Fibroblast of mammary gland (primary cell): ENCODE measurements around the gene PRKCQ.

Experiments
- DNase-seq: peaks from one replicate; pipeline ENCODE4 v3.0.0-alpha.2; 2010; ENCODE audit warnings: low read depth
- H3K4me3 ChIP-seq: 2 replicates; pipeline ENCODE4 v1.5.1; 2011; ENCODE audit warnings: low read depth, mild to moderate bottlenecking, low read length, moderate library complexity; ENCODE audit not compliant: control insufficient read depth
- CTCF ChIP-seq: conservative IDR thresholded peaks from 2 replicates; pipeline ENCODE4 v1.5.1; 2011; ENCODE audit warnings: low read depth, low read length, inconsistent platforms; ENCODE audit not compliant: control insufficient read depth, insufficient read depth

The PRKCQ gene

GRCh38 chr10:6579904-6580278 lies at the start of gene PRKCQ:
Gene PRKCQ, minus strand, starts transcription at chr10:6580276. Its CDS starts 65,141 bp downstream, at chr10:6515135.
- no peak for TF ChIP-seq CTCF
- DNase-seq = no peak
- H3K4me3 ChIP-seq = peak within 1 kb of the TSS; percentile 39

DNA sequence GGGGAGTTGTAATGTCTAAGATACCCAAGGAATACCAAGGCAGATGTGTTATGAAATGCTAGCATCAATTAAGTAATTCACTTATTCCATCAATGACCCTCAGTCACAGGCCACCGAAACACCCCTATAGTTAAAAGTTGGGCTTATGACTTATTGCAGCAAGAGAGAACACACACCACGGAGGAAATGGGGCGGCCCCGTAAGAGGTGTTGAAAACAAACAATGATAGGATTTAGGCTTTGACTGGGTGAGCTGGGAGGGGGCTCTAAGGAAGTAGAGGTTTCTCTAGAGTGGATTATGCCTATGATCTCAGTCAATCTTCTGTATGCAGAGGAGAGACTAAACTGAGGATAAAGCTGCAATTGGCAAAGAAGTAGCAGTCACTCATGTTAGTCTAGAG lies 45.4 kb upstream of the PRKCQ start:
- H3K4me3 ChIP-seq = no peak overlapping the region
- no peak for DNase-seq
- no peak for TF ChIP-seq CTCF

- no peak for DNase-seq
- H3K4me3 ChIP-seq = no peak overlapping the region
- TF ChIP-seq CTCF = no peak
Observed at GRCh38 chr10:6624392-6624791, 44.3 kb upstream of the PRKCQ start.

DNA sequence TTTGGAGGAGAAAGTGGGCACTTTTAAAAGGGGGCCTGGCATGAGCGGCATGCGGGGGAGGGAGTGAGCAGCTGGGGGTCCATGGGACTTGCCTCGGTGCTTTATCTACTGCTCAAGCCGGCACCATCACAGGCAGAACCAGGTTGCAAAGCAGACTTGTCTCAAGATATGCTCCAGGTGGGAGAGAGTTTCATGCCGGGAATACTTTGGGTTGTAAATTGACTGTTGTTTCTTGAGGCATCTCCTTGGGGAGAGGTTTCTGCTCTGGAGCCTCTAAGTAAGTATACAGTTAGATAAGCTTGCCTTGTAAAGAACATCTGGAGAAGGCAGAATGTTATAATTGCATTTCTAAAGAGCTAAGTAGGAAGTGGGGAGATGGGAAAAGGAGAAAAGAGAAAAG lies 42.8 kb upstream of the PRKCQ start:
- H3K4me3 ChIP-seq = no peak overlapping the region
- no peak for DNase-seq
- no peak for TF ChIP-seq CTCF

DNA sequence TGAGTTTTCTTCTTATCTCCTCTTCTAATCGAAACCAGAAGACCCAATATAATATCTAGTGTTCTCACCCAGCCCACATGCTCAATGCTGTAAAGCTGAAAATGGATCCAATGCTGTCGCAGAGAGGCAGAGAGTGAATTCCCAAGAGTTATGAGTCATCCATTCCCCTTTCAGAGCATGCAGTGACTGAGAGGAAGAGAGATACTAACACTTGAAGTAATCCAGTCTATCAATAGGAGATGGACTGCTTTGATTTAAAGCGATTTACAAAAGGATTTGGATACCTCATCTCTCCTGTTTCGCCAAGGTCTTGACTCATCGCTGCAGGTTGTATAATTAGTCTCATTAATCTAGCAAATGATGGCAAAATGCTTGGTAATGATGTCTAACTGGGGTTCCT lies 41.5 kb upstream of the PRKCQ start:
- no peak for TF ChIP-seq CTCF
- peak; percentile 47 for DNase-seq
- H3K4me3 ChIP-seq = no peak overlapping the region

- DNase-seq = peak; percentile 13
- no peak overlapping the region for H3K4me3 ChIP-seq
- no peak for TF ChIP-seq CTCF
Observed at GRCh38 chr10:6619660-6620059, 39.6 kb upstream of the PRKCQ start.

- no peak overlapping the region for H3K4me3 ChIP-seq
- TF ChIP-seq CTCF = no peak
- DNase-seq = no peak
Observed at GRCh38 chr10:6618340-6618739, 38.3 kb upstream of the PRKCQ start.
